HG02840 (cell line): ENCODE data around the gene ZFPM1.

Source experiments
- ATAC-seq: cut with Tn5 transposase; IDR thresholded peaks from one replicate; pipeline ENCODE4 v1.9.1; 2021; ENCODE audit warnings: mild to moderate bottlenecking, moderate library complexity, moderate number of reproducible peaks; ENCODE audit not compliant: unreplicated experiment, low FRiP score

ZFPM1 gene

GRCh38 chr16:88433632-88434352 lies 19.3 kb upstream of the ZFPM1 start:
- no peak for ATAC-seq

- no peak for ATAC-seq
Observed at GRCh38 chr16:88434353-88434690, 18.8 kb upstream of the ZFPM1 start.

- ATAC-seq, result no peak
Observed at GRCh38 chr16:88434746-88435145, 18.3 kb upstream of the ZFPM1 start.

- no peak for ATAC-seq
Observed at GRCh38 chr16:88435437-88436355, 17.4 kb upstream of the ZFPM1 start.

- ATAC-seq, result no peak
Observed at GRCh38 chr16:88436796-88437195, 16.3 kb upstream of the ZFPM1 start.

GRCh38 chr16:88437367-88437964 lies 15.6 kb upstream of the ZFPM1 start:
- no peak for ATAC-seq

- ATAC-seq, result no peak
Observed at GRCh38 chr16:88438084-88438870, 14.8 kb upstream of the ZFPM1 start.

GRCh38 chr16:88439016-88439415 lies 14.1 kb upstream of the ZFPM1 start:
- ATAC-seq, result no peak

- no peak for ATAC-seq
Observed at GRCh38 chr16:88439706-88440105, 13.4 kb upstream of the ZFPM1 start.

GRCh38 chr16:88440111-88440510 lies 13.0 kb upstream of the ZFPM1 start:
- ATAC-seq, result no peak

GRCh38 chr16:88440686-88441405 lies 12.2 kb upstream of the ZFPM1 start:
- no peak for ATAC-seq

- ATAC-seq, result no peak
Observed at GRCh38 chr16:88441460-88441859, 11.6 kb upstream of the ZFPM1 start.

- ATAC-seq, result no peak
Observed at GRCh38 chr16:88442383-88442726, 10.7 kb upstream of the ZFPM1 start.

- ATAC-seq, result no peak
Observed at GRCh38 chr16:88442727-88443576, 10.1 kb upstream of the ZFPM1 start.

GRCh38 chr16:88444826-88445582 lies 8.1 kb upstream of the ZFPM1 start:
- no peak for ATAC-seq

- no peak for ATAC-seq
Observed at GRCh38 chr16:88445583-88445960, 7.5 kb upstream of the ZFPM1 start.

- ATAC-seq, result no peak
Observed at GRCh38 chr16:88446061-88446460, 7.0 kb upstream of the ZFPM1 start.

GRCh38 chr16:88446736-88447135 lies 6.3 kb upstream of the ZFPM1 start:
- ATAC-seq, result no peak

- no peak for ATAC-seq
Observed at GRCh38 chr16:88447881-88448280, 5.2 kb upstream of the ZFPM1 start.
